H9 (cell line): ENCODE measurements around the gene LMO4. TPM values are rescaled to one million over a fixed set of nuclear protein-coding genes. Genes with fewer than 3 reads are reported as not detected.

Source experiments
- DNase-seq: peaks from one replicate; pipeline ENCODE4 v3.0.0-alpha.2; 2017
- H2AFZ ChIP-seq: one replicate; pipeline ENCODE4 v1.6.1; 2013; ENCODE audit warnings: mild to moderate bottlenecking, low read length, control low read depth, moderate library complexity
- H2AK5ac ChIP-seq: 2 replicates; pipeline ENCODE4 v1.6.1; 2013; ENCODE audit warnings: low read length, control low read depth, mixed read lengths; ENCODE audit not compliant: insufficient read length
- H2BK120ac ChIP-seq: one replicate; pipeline ENCODE4 v1.6.1; 2013; ENCODE audit warnings: low read depth, mild to moderate bottlenecking, low read length, control low read depth, inconsistent platforms; ENCODE audit not compliant: poor library complexity, severe bottlenecking
- H2BK12ac ChIP-seq: 2 replicates; pipeline ENCODE4 v1.6.1; 2013; ENCODE audit warnings: low read length, control low read depth, mixed read lengths, low read depth; ENCODE audit not compliant: insufficient read length
- H2BK15ac ChIP-seq: 2 replicates; pipeline ENCODE4 v1.6.1; 2013; ENCODE audit warnings: low read depth, low read length, control low read depth
- H2BK20ac ChIP-seq: one replicate; pipeline ENCODE4 v1.6.1; 2013; ENCODE audit warnings: low read depth, mild to moderate bottlenecking, low read length, control low read depth, inconsistent platforms; ENCODE audit not compliant: poor library complexity, severe bottlenecking
- H2BK5ac ChIP-seq: 2 replicates; pipeline ENCODE4 v1.6.1; 2013; ENCODE audit warnings: low read length, control low read depth, mixed read lengths; ENCODE audit not compliant: insufficient read length
- H3K14ac ChIP-seq: 2 replicates; pipeline ENCODE4 v1.6.1; 2013; ENCODE audit warnings: low read length, control low read depth; ENCODE audit not compliant: insufficient read depth
- H3K18ac ChIP-seq: 2 replicates; pipeline ENCODE4 v1.6.1; 2013; ENCODE audit warnings: low read depth, mild to moderate bottlenecking, mixed read lengths, low read length, control low read depth; ENCODE audit not compliant: insufficient read length
- H3K23ac ChIP-seq: 2 replicates; pipeline ENCODE4 v1.6.1; 2013; ENCODE audit warnings: low read length, control low read depth, mixed read lengths, low read depth; ENCODE audit not compliant: insufficient read length
- H3K23me2 ChIP-seq: 2 replicates; pipeline ENCODE4 v1.6.1; 2013; ENCODE audit warnings: low read depth, mild to moderate bottlenecking, mixed read lengths, low read length, control low read depth; ENCODE audit not compliant: insufficient read length, poor library complexity, severe bottlenecking
- H3K27ac ChIP-seq: 2 replicates; pipeline ENCODE4 v1.5.1; 2013; ENCODE audit warnings: low read length, control low read depth, mixed read lengths, low read depth; ENCODE audit not compliant: insufficient read length
- H3K27me3 ChIP-seq: 2 replicates; pipeline ENCODE4 v1.6.1; 2013; ENCODE audit warnings: low read length, control low read depth, inconsistent platforms; ENCODE audit not compliant: insufficient read depth
- H3K4ac ChIP-seq: 2 replicates; pipeline ENCODE4 v1.6.1; 2013; ENCODE audit warnings: low read depth, mild to moderate bottlenecking, control low read depth, inconsistent platforms, low read length, moderate library complexity
- H3K4me1 ChIP-seq: 2 replicates; pipeline ENCODE4 v1.6.1; 2013; ENCODE audit warnings: low read length, control low read depth, inconsistent platforms; ENCODE audit not compliant: insufficient read depth
- H3K4me2 ChIP-seq: 2 replicates; pipeline ENCODE4 v1.6.1; 2013; ENCODE audit warnings: low read length, control low read depth, mixed read lengths; ENCODE audit not compliant: insufficient read length, insufficient read depth
- H3K56ac ChIP-seq: 2 replicates; pipeline ENCODE4 v1.6.1; 2013; ENCODE audit warnings: low read depth, mild to moderate bottlenecking, mixed read lengths, low read length, control low read depth; ENCODE audit not compliant: insufficient read length
- H3K79me1 ChIP-seq: 2 replicates; pipeline ENCODE4 v1.6.1; 2013; ENCODE audit warnings: low read depth, mild to moderate bottlenecking, moderate library complexity, low read length, control low read depth, inconsistent platforms; ENCODE audit not compliant: insufficient read depth, poor library complexity, severe bottlenecking
- H3K79me2 ChIP-seq: 2 replicates; pipeline ENCODE4 v1.6.1; 2013; ENCODE audit warnings: low read length, control low read depth, inconsistent platforms; ENCODE audit not compliant: insufficient read depth
- H3K9ac ChIP-seq: 2 replicates; pipeline ENCODE4 v1.6.1; 2013; ENCODE audit warnings: low read length, control low read depth, mixed read lengths; ENCODE audit not compliant: insufficient read length; ENCODE audit errors: extremely low read depth
- H3K9me3 ChIP-seq: one replicate; pipeline ENCODE4 v1.6.1; 2013; ENCODE audit warnings: low read depth, low read length, inconsistent platforms; ENCODE audit not compliant: control insufficient read depth
- H3T11ph ChIP-seq: one replicate; pipeline ENCODE4 v1.6.1; 2013; ENCODE audit warnings: mild to moderate bottlenecking, low read length, control low read depth, inconsistent platforms
- H4K20me1 ChIP-seq: one replicate; pipeline ENCODE4 v1.6.1; 2013; ENCODE audit not compliant: control insufficient read depth, insufficient read length, insufficient read depth
- H4K5ac ChIP-seq: 2 replicates; pipeline ENCODE4 v1.6.1; 2013; ENCODE audit warnings: low read depth, mild to moderate bottlenecking, mixed read lengths, low read length, control low read depth; ENCODE audit not compliant: insufficient read length
- H4K8ac ChIP-seq: replicated peaks from 2 replicates; pipeline ENCODE4 v1.6.1; 2013; ENCODE audit warnings: low read length, control low read depth, mixed read lengths, low read depth; ENCODE audit not compliant: insufficient read length
- H4K91ac ChIP-seq: 2 replicates; pipeline ENCODE4 v1.6.1; 2013; ENCODE audit warnings: low read depth, mild to moderate bottlenecking, moderate library complexity, mixed read lengths, low read length, control low read depth; ENCODE audit not compliant: insufficient read length
- H3K27ac Mint-ChIP-seq, 3 experiments: 2 replicates in 2 of 3; 3 replicates in 1 of 3; pipeline ENCODE4 v1.8.0; 2020 to 2021; ENCODE audit warnings: mixed read lengths in 3 of 3, mild to moderate bottlenecking in 1 of 3, moderate library complexity in 1 of 3
- H3K27me3 Mint-ChIP-seq: 2 replicates; pipeline ENCODE4 v1.8.0; 2021; ENCODE audit warnings: low read depth, mild to moderate bottlenecking, moderate library complexity, mixed read lengths
- H3K36me3 Mint-ChIP-seq, 3 experiments: 2 replicates in 2 of 3; 3 replicates in 1 of 3; pipeline ENCODE4 v1.8.0; 2020 to 2021; ENCODE audit warnings: low read depth in 3 of 3, mixed read lengths in 3 of 3; ENCODE audit not compliant: insufficient read depth in 1 of 3
- H3K4me1 Mint-ChIP-seq, 2 experiments: 2 replicates each; pipeline ENCODE4 v1.8.0; 2020; ENCODE audit warnings: mixed read lengths in 2 of 2
- H3K4me3 Mint-ChIP-seq, 2 experiments: 2 replicates in 1 of 2; 3 replicates in 1 of 2; pipeline ENCODE4 v1.8.0; 2020 to 2021; ENCODE audit warnings: mild to moderate bottlenecking in 2 of 2, mixed read lengths in 2 of 2, moderate library complexity in 1 of 2
- H3K9me3 Mint-ChIP-seq, 2 experiments: 2 replicates in 1 of 2; 3 replicates in 1 of 2; pipeline ENCODE4 v1.8.0; 2020; ENCODE audit warnings: mild to moderate bottlenecking in 2 of 2, mixed read lengths in 2 of 2, moderate library complexity in 1 of 2
- CTCF ChIP-seq: fragments of 200-600 bp; sonication (generic); conservative IDR thresholded peaks from 3 replicates; pipeline ENCODE4 v1.8.0; 2021; ENCODE audit warnings: antibody characterized with exemption, mild to moderate bottlenecking
- WGBS: extraction: QIAGEN DNeasy Blood & Tissue Kit; methylation state at CpG from one replicate; pipeline ENCODE4 v1.1.7; 2013; ENCODE audit warnings: missing lambda C conversion rate, low lambda C conversion rate, mixed read lengths; ENCODE audit not compliant: insufficient read length; ENCODE audit errors: extremely low coverage; 5-methylcytosine and 5-hydroxymethylcytosine counted together
- total RNA-seq: library from RNA; stranded (reverse); gene quantifications from 2 replicates; pipeline ENCODE4 v1.2.1, GENCODE V29; 2021

The LMO4 gene
- total RNA-seq, 1 experiment from 2014 or later, result 64.9 TPM

GRCh38 chr1:87369736-87370478, 41.2 kb downstream of the LMO4 start:
- no peak overlapping the region for H3T11ph ChIP-seq
- H4K5ac ChIP-seq, result no peak overlapping the region
- no peak overlapping the region for H3K18ac ChIP-seq
- no peaks in the 10 kb centered on the region for H3K27me3 Mint-ChIP-seq
- DNase-seq, result no peak
- H3K9me3 Mint-ChIP-seq, result peaks cover 11 to 19% of the 10 kb centered on the region in 2 experiments; a peak in 4 of 5 replicates
- no peak overlapping the region for H2AK5ac ChIP-seq
- H3K36me3 Mint-ChIP-seq, result peaks cover 0 to 16% (median 3%) of the 10 kb centered on the region in 3 experiments; a peak in 5 of 7 replicates
- no peak overlapping the region for H4K8ac ChIP-seq
- no peak overlapping the region for H3K9ac ChIP-seq
- no peak overlapping the region for H3K14ac ChIP-seq
- no peak overlapping the region for H3K27ac ChIP-seq
- peaks cover 14 to 23% of the 10 kb centered on the region in 2 experiments for H3K4me1 Mint-ChIP-seq
- no peak overlapping the region for H2BK120ac ChIP-seq
- no peak for TF ChIP-seq CTCF
- H4K20me1 ChIP-seq, result no peaks in the 10 kb centered on the region
- H4K91ac ChIP-seq, result no peak overlapping the region
- H3K79me1 ChIP-seq, result no peaks in the 10 kb centered on the region
- H2BK12ac ChIP-seq, result no peak overlapping the region
- no peaks in the 10 kb centered on the region for H3K9me3 ChIP-seq
- no peak overlapping the region for H3K23ac ChIP-seq
- H3K27ac Mint-ChIP-seq, result no peak overlapping the region; a peak in 1 of 7 replicates
- no peak overlapping the region for H2BK20ac ChIP-seq
- no peak overlapping the region for H2BK5ac ChIP-seq
- H2AFZ ChIP-seq, result no peak overlapping the region
- H3K4ac ChIP-seq, result no peak overlapping the region
- no peak overlapping the region for H3K4me3 Mint-ChIP-seq
- WGBS, result no CpG with 5 or more reads among the region's 3 CpGs
- no peak overlapping the region for H2BK15ac ChIP-seq
- H3K4me1 ChIP-seq, result peaks cover 3% of the 10 kb centered on the region; the same call in 1 of the 2 replicates
- no peaks in the 10 kb centered on the region for H3K27me3 ChIP-seq
- H3K56ac ChIP-seq, result no peak overlapping the region
- no peak overlapping the region for H3K4me2 ChIP-seq
- no peaks in the 10 kb centered on the region for H3K79me2 ChIP-seq
- no peaks in the 10 kb centered on the region for H3K23me2 ChIP-seq
